HepG2 (cell line): ENCODE results near the gene ZNF512B. TPM values are rescaled to one million over a fixed set of nuclear protein-coding genes. Genes with fewer than 3 reads are reported as not detected.

ENCODE experiments used
- ATF2 ChIP-seq: sonication (generic); formaldehyde crosslinking; IDR thresholded peaks from 2 replicates; pipeline ENCODE4 v1.4.0; 2020; ENCODE audit warnings: missing genetic modification reagents
- CREB1 ChIP-seq, 2 experiments: fragments of 450-650 bp in 1 of 2; IDR thresholded peaks; 2 replicates each; pipeline ENCODE4 v1.6.1; 2016 to 2017; ENCODE audit warnings: control low read depth in 1 of 2, mild to moderate bottlenecking in 1 of 2, missing compliant biosample characterization in 1 of 2, missing genetic modification characterization in 1 of 2
- GABPB1 ChIP-seq: IDR thresholded peaks from 2 replicates; pipeline ENCODE4 v1.6.1; 2016; ENCODE audit warnings: mild to moderate bottlenecking, missing genetic modification reagents, moderate library complexity, missing compliant biosample characterization
- GATA4 ChIP-seq: sonication (generic); IDR thresholded peaks from 2 replicates; pipeline ENCODE4 v1.6.1; 2016; ENCODE audit warnings: antibody characterized with exemption, low read depth, borderline replicate concordance
- HNRNPLL ChIP-seq: fragments of 200-400 bp; formaldehyde crosslinking; IDR thresholded peaks from 2 replicates; pipeline ENCODE4 v1.6.1; 2017; ENCODE audit warnings: mild to moderate bottlenecking, low read depth, low read length; ENCODE audit not compliant: poor library complexity, severe bottlenecking
- IKZF5 ChIP-seq: IDR thresholded peaks from 2 replicates; pipeline ENCODE4 v1.6.1; 2018; ENCODE audit warnings: missing genetic modification reagents, mild to moderate bottlenecking, missing compliant biosample characterization
- MEIS1 ChIP-seq: sonication (generic); formaldehyde crosslinking; IDR thresholded peaks from 2 replicates; pipeline ENCODE4 v1.9.0; 2021; ENCODE audit warnings: mild to moderate bottlenecking, missing genetic modification reagents, moderate library complexity, borderline replicate concordance
- MTF2 ChIP-seq: sonication (generic); formaldehyde crosslinking; IDR thresholded peaks from 2 replicates; pipeline ENCODE4 v1.5.0; 2020; ENCODE audit warnings: missing genetic modification reagents, borderline replicate concordance
- NCOA2 ChIP-seq: sonication (generic); formaldehyde crosslinking; IDR thresholded peaks from 2 replicates; pipeline ENCODE4 v1.8.0; 2022; ENCODE audit warnings: inconsistent platforms
- PHF5A ChIP-seq: IDR thresholded peaks from one replicate; pipeline ENCODE4 v1.6.1; 2018; ENCODE audit warnings: low read depth, missing genetic modification reagents; ENCODE audit not compliant: unreplicated experiment
- POGK ChIP-seq: sonication (generic); formaldehyde crosslinking; conservative IDR thresholded peaks from 2 replicates; pipeline ENCODE4 v1.8.0; 2022; ENCODE audit warnings: mild to moderate bottlenecking, moderate library complexity, missing genetic modification reagents
- RFXAP ChIP-seq: sonication (generic); formaldehyde crosslinking; IDR thresholded peaks from 2 replicates; pipeline ENCODE4 v1.4.0; 2020; ENCODE audit warnings: missing genetic modification reagents, borderline replicate concordance
- XRCC5 ChIP-seq: fragments of 200-400 bp; formaldehyde crosslinking; optimal IDR thresholded peaks from 2 replicates; pipeline ENCODE3; 2017; ENCODE audit warnings: mild to moderate bottlenecking, low read length
- ZBTB7A ChIP-seq: sonication (generic); formaldehyde crosslinking; IDR thresholded peaks from 2 replicates; pipeline ENCODE4 v1.8.0; 2022; ENCODE audit warnings: mild to moderate bottlenecking, missing genetic modification reagents
- ZFYVE20 ChIP-seq: sonication (generic); formaldehyde crosslinking; IDR thresholded peaks from 2 replicates; pipeline ENCODE4 v1.8.0; 2023; ENCODE audit warnings: low read depth, mild to moderate bottlenecking, moderate library complexity, missing genetic modification reagents, borderline replicate concordance
- ZGPAT ChIP-seq: IDR thresholded peaks from 2 replicates; pipeline ENCODE4 v1.6.1; 2016; ENCODE audit warnings: mild to moderate bottlenecking
- ZNF12 ChIP-seq: sonication (generic); formaldehyde crosslinking; IDR thresholded peaks from 2 replicates; pipeline ENCODE4 v1.5.0; 2020; ENCODE audit warnings: missing genetic modification reagents
- ZNF329 ChIP-seq: sonication (generic); formaldehyde crosslinking; IDR thresholded peaks from 2 replicates; pipeline ENCODE4 v1.9.0; 2021; ENCODE audit warnings: low read depth, mild to moderate bottlenecking, missing genetic modification reagents
- ZNF629 ChIP-seq: sonication (generic); formaldehyde crosslinking; conservative IDR thresholded peaks from 2 replicates; pipeline ENCODE4 v1.5.0; 2020; ENCODE audit warnings: missing genetic modification reagents
- ZNF704 ChIP-seq: sonication (generic); formaldehyde crosslinking; IDR thresholded peaks from 2 replicates; pipeline ENCODE4 v1.8.1; 2023; ENCODE audit warnings: mild to moderate bottlenecking, inconsistent platforms, moderate library complexity, missing genetic modification reagents, borderline replicate concordance
- ZNF879 ChIP-seq: sonication (generic); formaldehyde crosslinking; IDR thresholded peaks from 2 replicates; pipeline ENCODE4 v1.8.1; 2023; ENCODE audit warnings: missing genetic modification reagents
- polyA plus RNA-seq, 8 experiments: library from polyadenylated mRNA; depleted of rRNA in 3 of 8; stranded (reverse) in 7 of 8; unstranded in 1 of 8; fragments of >200 nt; fragmentation: Illumina TruSeq in 4 of 8; extraction: Trizol in 4 of 8; gene quantifications; 2 replicates each; pipeline versions ENCODE4 v1.2.1 to v1.2.3, GENCODE V29; 2011 to 2016; ENCODE audit warnings: low read depth in 4 of 8, missing spikeins in 1 of 8, mixed read lengths in 1 of 8; ENCODE audit not compliant: insufficient read depth in 1 of 8
- total RNA-seq, 5 experiments: library from RNA; depleted of rRNA; stranded (reverse); fragments of >200 nt; fragmentation: Illumina TruSeq; extraction: Trizol; gene quantifications; 2 replicates each; pipeline ENCODE4 v1.2.3, GENCODE V29; 2016; ENCODE audit warnings: low read depth in 1 of 5

Gene ZNF512B
- total and polyA plus RNA-seq, 2 of the 13 experiments (the other 11 are each of a cell fraction or from before 2014, with no cell fraction given): 11.5 to 30.6 TPM

- TF ChIP-seq IKZF5 (CRISPR knock-in tag): peak; percentile 68; the same call in 1 of the 2 replicates
- TF ChIP-seq ZNF329 (CRISPR knock-in tag): 0 out of 2 replicates have a peak, but pooled peaks have one; percentile 47
- peak; percentile 66; the same call in 1 of the 2 replicates for TF ChIP-seq ZNF12
- peak; percentile 69 for TF ChIP-seq PHF5A (CRISPR knock-in tag)
- peak; percentile 84 for TF ChIP-seq XRCC5
- TF ChIP-seq ZNF879 (CRISPR knock-in tag): no peak
- no peak for TF ChIP-seq MTF2 (CRISPR knock-in tag)
- TF ChIP-seq ZGPAT (CRISPR knock-in tag): peak; percentile 68
- peak; percentile 51 for TF ChIP-seq ZNF629 (CRISPR knock-in tag)
- peak; percentile 55 for TF ChIP-seq HNRNPLL
- peak; percentile 63; the same call in 1 of the 2 replicates for TF ChIP-seq RFXAP (CRISPR knock-in tag)
- TF ChIP-seq MEIS1 (CRISPR knock-in tag): peak; percentile 90
- TF ChIP-seq CREB1 (IDR thresholded peaks at IDR 0.05): 0 out of 2 replicates have a peak, but pooled peaks have one; percentile 33
- no peak for TF ChIP-seq CREB1 (CRISPR knock-in tag; IDR thresholded peaks at IDR 0.05)
- TF ChIP-seq POGK (CRISPR knock-in tag): 0 out of 2 replicates have a peak, but pooled peaks have one; percentile 46
- TF ChIP-seq ZFYVE20 (CRISPR knock-in tag): 0 out of 2 replicates have a peak, but pooled peaks have one; percentile 65
- TF ChIP-seq ZBTB7A: peak; percentile 93; the same call in 1 of the 2 replicates
- peak; percentile 63; the same call in 1 of the 2 replicates for TF ChIP-seq NCOA2 (CRISPR knock-in tag)
- 0 out of 2 replicates have a peak, but pooled peaks have one; percentile 20 for TF ChIP-seq ZNF704 (CRISPR knock-in tag)
- TF ChIP-seq GATA4: no peak
- TF ChIP-seq ATF2 (CRISPR knock-in tag): no peak
- peak; percentile 59; the same call in 1 of the 2 replicates for TF ChIP-seq GABPB1
Observed at GRCh38 chr20:63968928-63969760, 586 bp downstream of the ZNF512B start (continued).
